Psoas muscle (tissue), 8 donors: ENCODE data around the gene ASPHD1. TPM values are rescaled to one million over a fixed set of nuclear protein-coding genes. Genes with fewer than 3 reads are reported as not detected.

ENCODE experiments used
- ATAC-seq, 4 donors: fragments of 200-7000 bp; cut with Tn5 transposase; one replicate each; pipeline ENCODE4 v1.9.1; 2020; ENCODE audit warnings: moderate library complexity in 3 of 4, mild to moderate bottlenecking in 2 of 4
- DNase-seq, 2 donors: peaks; one replicate each; pipeline ENCODE4 v3.0.0-alpha.2; 2020
- H3K27ac ChIP-seq: fragments of 200-600 bp; one replicate; pipeline ENCODE4 v1.8.0; 2022
- H3K27me3 ChIP-seq, 3 donors: fragments of 200-600 bp in 1 of 3; one replicate each; pipeline versions ENCODE4 v1.6.1 to v1.8.0; 2013 to 2022; ENCODE audit warnings: low read length in 2 of 3, mild to moderate bottlenecking in 2 of 3, moderate library complexity in 1 of 3; ENCODE audit not compliant: insufficient read depth in 3 of 3
- H3K36me3 ChIP-seq, 2 donors: fragments of 200-600 bp in 1 of 2; one replicate each; pipeline versions ENCODE4 v1.6.1 to v1.8.0; 2013 to 2022; ENCODE audit warnings: low read depth in 1 of 2, mild to moderate bottlenecking in 1 of 2, moderate library complexity in 1 of 2; ENCODE audit not compliant: insufficient read depth in 1 of 2
- H3K4me1 ChIP-seq: fragments of 200-600 bp; one replicate; pipeline ENCODE4 v1.8.0; 2022
- H3K4me3 ChIP-seq: fragments of 200-600 bp; one replicate; pipeline ENCODE4 v1.8.0; 2022; ENCODE audit warnings: mild to moderate bottlenecking
- H3K9me3 ChIP-seq: fragments of 200-600 bp; one replicate; pipeline ENCODE4 v1.8.0; 2022
- CTCF ChIP-seq: fragments of 200-600 bp; IDR thresholded peaks from one replicate; pipeline ENCODE4 v1.8.0; 2022; ENCODE audit warnings: antibody characterized with exemption
- WGBS, 3 donors: extraction: QIAGEN DNeasy Blood & Tissue Kit; methylation state at CpG; one replicate each; pipeline versions ENCODE4 v1.1.6 to v1.1.7; 2013; 5-methylcytosine and 5-hydroxymethylcytosine counted together
- intact Hi-C, 2 donors: fragments of 100-400 bp; cut with DNase I; formaldehyde crosslinking; loops; one replicate each; pipeline versions ENCODE4 v1.11.0 to v1.14.2; 2022
- polyA plus RNA-seq, 3 donors: library from polyadenylated mRNA; stranded (reverse); fragments of 200-250 nt; gene quantifications; one replicate each; pipeline ENCODE4 v1.2.3, GENCODE V29; 2013
- total RNA-seq, 4 donors: library from RNA; stranded (reverse); fragmentation: NEBNext Ultra II Directional in 2 of 4; extraction: Animal tissue kit (Norgen Biotek cat#: 25700) in 2 of 4; gene quantifications; one replicate each; pipeline versions ENCODE4 v1.2.1 to v1.2.4, GENCODE V29; 2021 to 2023
- donor health status: healthy with polysubstance abuse.
- donor health status: DM: no; HTN: no; CAD: no; lungs with moderate emphysema.
- donor health status: Bipolar disorder and iron deficiency.
- donor health status: healthy.
- donor health status: DM: yes; HTN: yes; CAD: no.
- donor health status: DM: no; HTN: no; CAD: no.
- donor health status: DM: no; HTN: no; CAD: no.
- donor health status: DM: yes; HTN: yes; CAD: no.

The ASPHD1 gene
- total and polyA plus RNA-seq, 7 donors: 0.04 to 0.23 (median 0.14) TPM; not detected in 3

GRCh38 chr16:29876217-29876593, 24.1 kb upstream of the ASPHD1 start:
- no peak overlapping the region for H3K27ac ChIP-seq
- intact Hi-C loops: no loop called here
- WGBS, 3 donors: 13 to 16% (median 14%) methylated on average over 18 of the region's 18 CpGs
- H3K9me3 ChIP-seq: no peaks in the 10 kb centered on the region
- no peaks in the 10 kb centered on the region for H3K4me1 ChIP-seq
- ATAC-seq (no peak), DNase-seq (no peak)
- peak overlapping the region; percentile 34 for H3K4me3 ChIP-seq
- no peaks in the 10 kb centered on the region for H3K36me3 ChIP-seq
- peaks cover 0 to 51% (median 24%) of the 10 kb centered on the region in 3 donors for H3K27me3 ChIP-seq
- no peak for TF ChIP-seq CTCF

GRCh38 chr16:29876594-29877249, 23.6 kb upstream of the ASPHD1 start:
- no peak for TF ChIP-seq CTCF
- Histone ChIP-seq H3K27ac (no peak overlapping the region), H3K9me3 (no peaks in the 10 kb centered on the region), H3K4me1 (no peaks in the 10 kb centered on the region), H3K27me3 (peaks cover 0 to 51% (median 24%) of the 10 kb centered on the region in 3 donors), H3K36me3 (no peaks in the 10 kb centered on the region), H3K4me3 (peak overlapping the region; percentile 34)
- 3 to 7% (median 4%) methylated on average over 35 to 45 of the region's 45 CpGs for WGBS, 3 donors
- peak in 1 of 4 donors; percentile 10 for ATAC-seq
- intact Hi-C loops: no loop called here
- DNase-seq: no peak

- WGBS, 3 donors: 7 to 11% (median 10%) methylated on average over 27 to 28 of the region's 28 CpGs
- Histone ChIP-seq H3K9me3 (no peaks in the 10 kb centered on the region), H3K4me1 (no peaks in the 10 kb centered on the region), H3K4me3 (no peak overlapping the region), H3K36me3 (no peaks in the 10 kb centered on the region), H3K27me3 (peaks cover 0 to 51% (median 24%) of the 10 kb centered on the region in 3 donors), H3K27ac (no peak overlapping the region)
- peak in 3 of 4 donors; percentile 19 to 27 (median 21) for ATAC-seq
- intact Hi-C loops: no loop called here
- DNase-seq: no peak
- TF ChIP-seq CTCF: no peak
Measured at GRCh38 chr16:29877266-29877961, 22.9 kb upstream of the ASPHD1 start.

GRCh38 chr16:29878172-29878571, 22.1 kb upstream of the ASPHD1 start:
- H3K27me3 ChIP-seq: peaks cover 0 to 51% (median 24%) of the 10 kb centered on the region in 3 donors
- H3K4me3 ChIP-seq: no peak overlapping the region
- H3K4me1 ChIP-seq: no peaks in the 10 kb centered on the region
- H3K9me3 ChIP-seq: no peaks in the 10 kb centered on the region
- no peak for TF ChIP-seq CTCF
- DNase-seq (no peak), ATAC-seq (no peak)
- H3K36me3 ChIP-seq: no peaks in the 10 kb centered on the region
- no peak overlapping the region for H3K27ac ChIP-seq
- WGBS, 3 donors: 68 to 75% (median 71%) methylated on average over 14 of the region's 14 CpGs
- intact Hi-C loops: no loop called here
